SHP77 treated with DMSO at 0.1 percent for 48 hours (cell line): ENCODE data around the gene IGF1R.

Source experiments
- DNase-seq: peaks from one replicate; lab custom pipeline; 2025; lab: John Stamatoyannopoulos, UW

IGF1R gene

GRCh38 chr15:98834976-98835375 is 186.6 kb downstream of the IGF1R start:
- no peak for DNase-seq

- no peak for DNase-seq
Measured at GRCh38 chr15:98835876-98836275, 187.5 kb downstream of the IGF1R start.

- DNase-seq: no peak
Measured at GRCh38 chr15:98838387-98839259, 190.3 kb downstream of the IGF1R start.

- no peak for DNase-seq
Measured at GRCh38 chr15:98840053-98840452, 191.7 kb downstream of the IGF1R start.

- no peak for DNase-seq
Measured at GRCh38 chr15:98841419-98841970, 193.2 kb downstream of the IGF1R start.

- no peak for DNase-seq
Measured at GRCh38 chr15:98842192-98842972, 194.0 kb downstream of the IGF1R start.

- peak; percentile 43 for DNase-seq
Measured at GRCh38 chr15:98842973-98843285, 194.6 kb downstream of the IGF1R start.

- no peak for DNase-seq
Measured at GRCh38 chr15:98843844-98844243, 195.5 kb downstream of the IGF1R start.

- no peak for DNase-seq
Measured at GRCh38 chr15:98844261-98844660, 195.9 kb downstream of the IGF1R start.

GRCh38 chr15:98845138-98845884 is 197.0 kb downstream of the IGF1R start:
- DNase-seq: no peak

GRCh38 chr15:98850961-98851572 is 202.7 kb downstream of the IGF1R start:
- peak; percentile 48 for DNase-seq

- DNase-seq: peak; percentile 86
Measured at GRCh38 chr15:98853161-98853560, 204.8 kb downstream of the IGF1R start.

GRCh38 chr15:98853617-98854420 is 205.5 kb downstream of the IGF1R start:
- no peak for DNase-seq

GRCh38 chr15:98854496-98854895 is 206.2 kb downstream of the IGF1R start:
- no peak for DNase-seq

- no peak for DNase-seq
Measured at GRCh38 chr15:98855067-98855814, 206.9 kb downstream of the IGF1R start.

- no peak for DNase-seq
Measured at GRCh38 chr15:98855815-98856531, 207.6 kb downstream of the IGF1R start.

GRCh38 chr15:98856532-98856907 is 208.2 kb downstream of the IGF1R start:
- DNase-seq: no peak

GRCh38 chr15:98858610-98859023 is 210.3 kb downstream of the IGF1R start:
- DNase-seq: no peak

GRCh38 chr15:98859149-98859548 is 210.8 kb downstream of the IGF1R start:
- peak; percentile 34 for DNase-seq
